Ovary (tissue), 9 donors: ENCODE results near the gene DPP4. TPM values are rescaled to one million over a fixed set of nuclear protein-coding genes. Genes with fewer than 3 reads are reported as not detected.

Experiments
- DNase-seq, 5 donors: peaks; one replicate each; pipeline ENCODE4 v3.0.0-alpha.2; 2019 to 2020
- H3K27ac ChIP-seq, 2 donors: fragments of 200-600 bp; one replicate each; pipeline versions ENCODE4 v1.5.1 to v1.8.0; 2019 to 2022
- H3K27me3 ChIP-seq: fragments of 200-600 bp; one replicate; pipeline ENCODE4 v1.8.0; 2022
- H3K36me3 ChIP-seq: fragments of 200-600 bp; sonication (generic); one replicate; pipeline ENCODE4 v1.5.1; 2019
- H3K4me1 ChIP-seq: one replicate; pipeline ENCODE4 v1.8.1; 2013; ENCODE audit warnings: mild to moderate bottlenecking, moderate library complexity; ENCODE audit not compliant: insufficient read depth
- H3K4me3 ChIP-seq: fragments of 200-600 bp; sonication (generic); one replicate; pipeline ENCODE4 v1.5.1; 2017
- H3K9me3 ChIP-seq, 2 donors: fragments of 200-600 bp in 1 of 2; sonication (generic) in 1 of 2; one replicate each; pipeline versions ENCODE4 v1.5.1 to v1.8.1; 2013 to 2019; ENCODE audit warnings: mild to moderate bottlenecking in 1 of 2, moderate library complexity in 1 of 2
- CTCF ChIP-seq, 3 donors: fragments of 450-650 bp in 2 of 3; fragments of 200-600 bp in 1 of 3; IDR thresholded peaks; one replicate each; pipeline versions ENCODE4 v1.5.1 to v1.8.0; 2016 to 2022; ENCODE audit warnings: antibody characterized with exemption in 3 of 3, mild to moderate bottlenecking in 1 of 3
- EP300 ChIP-seq: sonication (generic); formaldehyde crosslinking; IDR thresholded peaks from one replicate; pipeline ENCODE4 v1.6.1; 2017; ENCODE audit warnings: antibody characterized with exemption
- POLR2A ChIP-seq: fragments of 450-650 bp; IDR thresholded peaks from one replicate; pipeline ENCODE4 v1.6.1; 2017; ENCODE audit warnings: antibody characterized with exemption, mild to moderate bottlenecking, moderate library complexity
- WGBS, 3 donors: extraction: QIAGEN DNeasy Blood & Tissue Kit in 1 of 3; methylation state at CpG; one replicate each; pipeline versions ENCODE4 v1.1.5 to v1.1.7; 2013 to 2017; 5-methylcytosine and 5-hydroxymethylcytosine counted together
- intact Hi-C, 4 donors: fragments of 100-400 bp; cut with DNase I; formaldehyde crosslinking; loops; one replicate each; pipeline versions ENCODE4 v1.11.0 to v1.15.1; 2022 to 2023
- polyA plus RNA-seq, 2 donors: library from polyadenylated mRNA; stranded (reverse); fragments of 200-250 nt in 1 of 2; fragments of 350-450 nt in 1 of 2; fragmentation: Illumina TruSeq in 1 of 2; extraction: RNeasy Lipid Tissue Mini Kit (QIAGEN cat#74804) in 1 of 2; gene quantifications; one replicate each; pipeline ENCODE4 v1.2.3, GENCODE V29; 2013 to 2014
- total RNA-seq, 7 donors: library from RNA; depleted of rRNA in 2 of 7; stranded (reverse); fragments of >200 nt in 2 of 7; fragmentation: NEBNext Ultra II Directional in 3 of 7; extraction: Animal tissue kit (Norgen Biotek cat#: 25700) in 3 of 7; gene quantifications; one replicate each; pipeline versions ENCODE4 v1.1.0 to v1.2.4, GENCODE V29; 2016 to 2023
- donor health status: DM: no; HTN: no; CAD: no; lungs with moderate emphysema.
- donor health status: DM: no; HTN: no; CAD: no.
- donor health status: Bipolar disorder and iron deficiency.
- donor health status: DM: yes; HTN: yes; CAD: no.
- donor health status: DM: no; HTN: no; CAD: no.
- donor health status: DM: yes; HTN: yes; CAD: no.

DPP4 gene
- total and polyA plus RNA-seq, 9 donors = 0.71 to 46.6 (median 3.7) TPM

- TF ChIP-seq EP300 (no peak), POLR2A (no peak), CTCF (IDR thresholded peaks at IDR 0.05) (no peak)
- Histone ChIP-seq H3K36me3 (no peaks in the 10 kb centered on the region), H3K4me3 (no peak overlapping the region), H3K27ac (no peak overlapping the region), H3K9me3 (no peaks in the 10 kb centered on the region), H3K4me1 (peaks cover 3% of the 10 kb centered on the region), H3K27me3 (no peaks in the 10 kb centered on the region)
- no peak for DNase-seq
- intact Hi-C loops = no loop called here
- 16 to 46% (median 21%) methylated on average over 2 of the region's 2 CpGs for WGBS, 3 donors
Observed at GRCh38 chr2:162012565-162013058, 61.4 kb downstream of the DPP4 start.

- Histone ChIP-seq H3K9me3 (no peaks in the 10 kb centered on the region), H3K4me3 (no peak overlapping the region), H3K27ac (no peak overlapping the region), H3K36me3 (no peaks in the 10 kb centered on the region), H3K4me1 (peaks cover 3% of the 10 kb centered on the region), H3K27me3 (no peaks in the 10 kb centered on the region)
- WGBS, 3 donors = 71 to 78% (median 72%) methylated on average over 2 of the region's 2 CpGs
- intact Hi-C loops = no loop called here
- TF ChIP-seq POLR2A (no peak), EP300 (no peak), CTCF (IDR thresholded peaks at IDR 0.05) (no peak)
- no peak for DNase-seq
Observed at GRCh38 chr2:162011706-162012564, 62.1 kb downstream of the DPP4 start.

DNA sequence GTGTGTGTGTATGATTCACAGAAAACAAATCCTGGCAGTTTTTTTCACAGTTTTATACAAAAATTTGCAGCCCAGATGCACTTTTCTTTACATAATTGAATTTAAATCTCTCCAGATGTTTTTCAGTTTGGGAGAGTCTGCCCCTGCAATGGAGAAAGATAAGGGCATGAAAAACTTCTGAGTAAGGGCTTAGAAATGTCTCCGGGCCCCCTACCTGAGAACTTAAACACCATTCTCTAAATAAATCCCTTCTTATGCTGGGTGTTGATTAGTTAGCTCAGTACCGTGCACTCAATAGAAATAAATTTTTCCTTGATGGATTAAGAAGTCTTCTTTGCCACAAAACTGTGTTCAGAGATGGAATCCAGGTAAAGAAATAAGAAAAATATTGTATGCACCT is 64.5 kb downstream of the DPP4 start:
- no peak for DNase-seq
- intact Hi-C loops = loop anchor here in 1 of 4 donors (5.0 kb wide), 1 partner anchor 113 kb away; no protein-coding TSS in a partner anchor
- H3K27ac ChIP-seq = no peak overlapping the region
- H3K36me3 ChIP-seq = no peaks in the 10 kb centered on the region
- no peaks in the 10 kb centered on the region for H3K9me3 ChIP-seq
- no peaks in the 10 kb centered on the region for H3K27me3 ChIP-seq
- H3K4me1 ChIP-seq = no peaks in the 10 kb centered on the region
- no peak for TF ChIP-seq EP300
- no peak for TF ChIP-seq CTCF (IDR thresholded peaks at IDR 0.05)
- no peak for TF ChIP-seq POLR2A
- no peak overlapping the region for H3K4me3 ChIP-seq
- WGBS, 3 donors = 25 to 40% (median 32%) methylated on average over 2 of the region's 2 CpGs

DNA sequence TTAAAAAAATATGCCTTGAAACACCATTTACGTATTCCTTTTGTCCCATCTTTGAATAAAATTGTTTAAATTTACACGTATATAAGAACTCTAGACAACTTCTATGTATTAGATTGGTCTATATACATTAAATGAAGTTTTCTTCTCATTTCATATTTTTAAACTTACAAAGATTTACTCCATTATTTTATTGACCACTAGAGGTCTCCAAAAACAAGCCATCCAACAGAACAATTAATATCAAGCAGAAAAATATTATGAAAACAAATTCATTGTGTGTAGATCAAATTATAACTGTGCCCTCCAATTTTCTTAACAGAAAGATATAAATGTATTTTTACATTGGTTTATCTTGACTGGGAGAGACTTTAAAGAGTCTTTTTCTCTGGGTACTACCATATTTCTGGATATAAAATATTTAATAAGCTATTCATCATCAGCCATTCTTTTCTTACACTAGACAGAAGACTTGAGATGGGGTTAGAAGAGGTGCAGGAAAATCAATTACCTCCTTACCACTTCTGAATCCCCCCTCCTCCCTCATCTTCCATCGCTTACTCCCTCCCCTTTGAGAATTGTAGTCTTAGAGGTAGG is 66.5 kb downstream of the DPP4 start:
- Histone ChIP-seq H3K4me3 (no peak overlapping the region), H3K9me3 (no peaks in the 10 kb centered on the region), H3K36me3 (no peaks in the 10 kb centered on the region), H3K4me1 (no peaks in the 10 kb centered on the region), H3K27ac (no peak overlapping the region), H3K27me3 (no peaks in the 10 kb centered on the region)
- WGBS, 3 donors = 84 to 87% (median 85%) methylated on average over 3 of the region's 3 CpGs
- DNase-seq = no peak
- peak in 2 of 3 donors; percentile 32 to 68 for TF ChIP-seq CTCF (IDR thresholded peaks at IDR 0.05)
- TF ChIP-seq POLR2A = no peak
- no peak for TF ChIP-seq EP300
- intact Hi-C loops = loop anchor here in 2 of 4 donors (1.0 to 5.0 kb wide), 2 partner anchors 115 to 118 kb away; no protein-coding TSS in a partner anchor
